ENCODE results near the gene FAM110D.

FAM110D gene

DNA sequence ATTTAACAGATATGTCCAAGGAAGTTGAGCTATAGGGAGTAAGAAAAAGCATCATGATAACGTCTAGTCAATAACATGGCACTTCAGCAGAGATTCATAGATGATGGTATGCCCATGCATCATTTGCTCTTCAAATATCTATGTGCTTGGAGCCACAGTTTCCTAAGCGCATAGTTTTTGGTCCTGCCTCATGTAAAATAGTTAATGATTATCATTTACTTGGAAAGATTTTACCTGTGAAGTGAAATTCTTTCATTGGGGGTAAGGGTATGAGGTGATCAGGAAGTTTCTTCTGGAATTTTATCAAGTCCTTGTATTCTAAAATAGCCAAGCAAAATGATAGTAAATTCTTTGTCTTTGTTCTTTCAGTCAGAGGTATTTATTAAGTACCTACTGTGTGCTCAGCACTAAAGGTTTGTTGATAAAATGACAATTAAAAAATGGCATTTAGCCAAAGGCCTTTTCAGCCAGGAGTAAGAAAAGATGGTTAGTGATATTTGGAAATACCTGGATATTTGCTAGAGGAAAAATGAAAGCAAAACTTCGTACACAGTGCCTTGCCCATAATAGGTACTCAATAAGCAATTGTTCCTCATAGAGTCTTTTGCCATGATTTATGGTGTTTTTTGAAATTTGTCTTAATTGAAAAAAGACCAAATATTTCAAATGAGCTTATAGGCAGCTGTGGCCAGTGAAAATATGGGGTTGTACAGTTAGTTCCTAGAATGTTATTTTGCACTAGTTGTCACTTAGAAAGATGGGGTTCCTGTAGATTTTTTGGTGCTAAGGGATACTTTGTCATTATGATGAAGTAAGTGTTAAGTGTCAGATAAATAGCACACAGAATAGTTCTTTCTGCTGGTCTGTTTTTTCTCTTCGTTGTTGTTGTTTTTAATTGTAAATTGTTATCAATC is 34.2 kb upstream of the FAM110D start:
- Histone ChIP-seq H3K27me3 (ENCODE audit: insufficient read depth, low read length) (no peaks in the 10 kb centered on the region), H3K9me3 (ENCODE audit: low read length) (no peaks in the 10 kb centered on the region), H3K36me3 (ENCODE audit: insufficient read depth, low read length) (peaks cover 23% of the 10 kb centered on the region), H3K4me3 (ENCODE audit: low read length) (no peak overlapping the region), H2AFZ (ENCODE audit: low read depth, low read length) (no peak overlapping the region), H3K4me1 (ENCODE audit: insufficient read depth, low read length) (no peaks in the 10 kb centered on the region)

DNA sequence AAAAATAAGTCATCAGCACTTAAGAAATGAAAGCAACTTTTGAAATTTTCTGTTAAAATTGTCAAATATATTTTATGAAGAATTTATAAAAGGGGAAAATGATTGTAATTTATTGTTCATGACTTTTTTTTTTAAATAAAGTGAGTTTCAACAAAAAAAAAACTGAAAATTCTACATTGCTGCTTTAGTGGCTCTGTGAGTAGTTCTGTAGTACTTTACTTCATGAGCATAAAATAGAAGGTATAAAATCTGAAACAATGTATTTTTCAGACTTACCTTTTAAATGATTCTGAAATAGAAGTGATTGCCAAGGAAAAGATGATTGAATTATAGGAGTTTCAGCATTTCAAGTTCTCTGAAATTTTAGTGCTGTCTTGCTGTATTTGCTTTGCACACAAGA is 33.5 kb upstream of the FAM110D start:
- no peaks in the 10 kb centered on the region for H3K27me3 ChIP-seq (ENCODE audit: insufficient read depth, low read length)
- no peaks in the 10 kb centered on the region for H3K4me1 ChIP-seq (ENCODE audit: insufficient read depth, low read length)
- peaks cover 23% of the 10 kb centered on the region for H3K36me3 ChIP-seq (ENCODE audit: insufficient read depth, low read length)
- H3K9me3 ChIP-seq (ENCODE audit: low read length): no peaks in the 10 kb centered on the region
- no peak overlapping the region for H2AFZ ChIP-seq (ENCODE audit: low read depth, low read length)
- H3K4me3 ChIP-seq (ENCODE audit: low read length): no peak overlapping the region

DNA sequence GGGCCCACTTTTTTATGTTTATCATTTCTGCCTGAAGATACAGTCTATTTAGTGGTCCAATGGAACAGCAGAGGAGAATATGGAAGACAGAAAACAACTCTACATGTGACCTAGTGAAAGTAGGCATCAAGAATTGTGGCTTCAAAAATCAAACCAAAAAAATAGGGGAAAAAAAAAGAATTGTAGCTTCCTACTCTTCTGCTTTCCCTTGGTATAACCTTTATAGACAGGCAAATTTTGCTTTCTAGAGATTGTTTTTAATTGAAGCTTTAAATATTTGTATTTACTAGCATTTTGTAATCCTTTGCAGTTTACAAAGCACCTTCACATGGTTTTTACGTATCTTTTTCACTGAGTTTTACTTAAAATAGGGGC is 32.9 kb upstream of the FAM110D start:
- no peaks in the 10 kb centered on the region for H3K4me1 ChIP-seq (ENCODE audit: insufficient read depth, low read length)
- no peaks in the 10 kb centered on the region for H3K27me3 ChIP-seq (ENCODE audit: insufficient read depth, low read length)
- H3K9me3 ChIP-seq (ENCODE audit: low read length): no peaks in the 10 kb centered on the region
- H2AFZ ChIP-seq (ENCODE audit: low read depth, low read length): no peak overlapping the region
- peaks cover 23% of the 10 kb centered on the region for H3K36me3 ChIP-seq (ENCODE audit: insufficient read depth, low read length)
- no peak overlapping the region for H3K4me3 ChIP-seq (ENCODE audit: low read length)

GRCh38 chr1:26126321-26127084 is 32.4 kb upstream of the FAM110D start:
- Histone ChIP-seq H3K27me3 (ENCODE audit: insufficient read depth, low read length) (no peaks in the 10 kb centered on the region), H3K9me3 (ENCODE audit: low read length) (no peaks in the 10 kb centered on the region), H3K4me1 (ENCODE audit: insufficient read depth, low read length) (no peaks in the 10 kb centered on the region), H3K36me3 (ENCODE audit: insufficient read depth, low read length) (peaks cover 20% of the 10 kb centered on the region), H3K4me3 (ENCODE audit: low read length) (no peak overlapping the region), H2AFZ (ENCODE audit: low read depth, low read length) (no peak overlapping the region)

DNA sequence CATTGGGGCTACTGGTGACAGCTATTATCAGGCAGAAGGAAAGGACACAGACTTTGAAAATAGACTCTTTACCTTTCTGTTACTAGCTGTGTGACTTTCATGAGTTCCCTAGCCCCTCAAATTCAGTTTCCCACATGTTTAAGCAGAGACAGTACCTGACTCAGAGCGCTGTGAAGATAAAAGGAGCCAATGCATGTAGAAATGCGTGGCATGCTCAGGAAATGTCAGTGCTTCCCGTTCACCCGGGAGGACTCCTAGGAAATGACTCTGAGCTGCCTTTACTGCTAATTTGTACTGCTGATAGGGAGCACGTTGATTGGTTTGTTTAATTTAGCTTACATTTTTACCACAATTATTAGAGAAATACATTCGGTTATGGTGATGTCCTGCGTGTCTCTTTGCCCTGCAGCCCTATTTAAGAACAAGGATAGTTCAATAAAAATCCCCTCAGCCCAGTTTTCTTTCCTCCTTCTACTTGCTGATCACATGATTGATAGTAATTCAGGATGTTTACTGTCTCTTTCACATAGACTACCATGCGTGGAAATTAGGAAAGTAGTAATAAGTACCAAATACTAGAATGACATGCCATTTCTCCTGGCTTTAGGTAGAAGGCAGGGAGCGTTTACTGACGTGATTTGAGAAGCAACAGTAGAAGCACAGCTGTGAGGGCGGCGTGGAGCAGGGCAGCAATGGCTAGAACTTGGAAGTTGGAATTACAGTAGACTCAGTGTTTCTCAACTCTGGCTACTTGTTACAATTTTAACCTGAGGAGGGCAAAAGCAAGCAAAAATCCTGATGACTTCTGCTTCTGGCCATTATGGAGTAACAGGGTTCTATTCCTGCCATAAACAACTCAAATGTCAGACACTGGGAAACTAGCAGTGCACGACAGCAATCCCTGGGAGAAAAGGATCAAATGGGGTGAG is 31.4 kb upstream of the FAM110D start:
- no peaks in the 10 kb centered on the region for H3K27me3 ChIP-seq (ENCODE audit: insufficient read depth, low read length)

DNA sequence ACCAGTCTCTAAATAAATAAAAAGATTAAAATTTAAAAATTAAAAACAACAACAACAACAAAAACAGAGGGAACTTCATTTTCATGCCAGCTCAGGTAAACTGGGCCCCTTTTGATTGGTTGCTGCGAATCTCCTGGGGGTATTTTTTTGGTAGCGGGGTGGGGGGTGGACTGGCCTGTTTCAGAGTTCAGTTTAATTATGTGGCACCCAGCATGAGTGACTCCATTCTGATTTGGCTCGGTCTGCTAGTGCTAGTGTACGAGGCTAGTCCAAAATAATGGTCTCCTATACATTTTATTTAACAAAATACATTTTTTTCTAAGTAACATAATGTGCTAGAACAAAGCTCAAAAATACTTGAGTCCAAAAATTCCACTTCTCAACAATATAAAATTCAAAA is 29.1 kb upstream of the FAM110D start:
- Histone ChIP-seq H3K4me3 (ENCODE audit: low read length) (no peak overlapping the region), H3K4me1 (ENCODE audit: insufficient read depth, low read length) (no peaks in the 10 kb centered on the region), H3K27me3 (ENCODE audit: insufficient read depth, low read length) (no peaks in the 10 kb centered on the region), H3K9me3 (ENCODE audit: low read length) (no peaks in the 10 kb centered on the region), H3K36me3 (ENCODE audit: insufficient read depth, low read length) (no peaks in the 10 kb centered on the region), H2AFZ (ENCODE audit: low read depth, low read length) (no peak overlapping the region)

More for the DNA sequence above, 31.4 kb upstream of the FAM110D start:
- Histone ChIP-seq H3K4me1 (ENCODE audit: insufficient read depth, low read length) (no peaks in the 10 kb centered on the region), H3K36me3 (ENCODE audit: insufficient read depth, low read length) (peaks cover 11% of the 10 kb centered on the region), H3K4me3 (ENCODE audit: low read length) (no peak overlapping the region), H3K9me3 (ENCODE audit: low read length) (no peaks in the 10 kb centered on the region), H2AFZ (ENCODE audit: low read depth, low read length) (no peak overlapping the region)

DNA sequence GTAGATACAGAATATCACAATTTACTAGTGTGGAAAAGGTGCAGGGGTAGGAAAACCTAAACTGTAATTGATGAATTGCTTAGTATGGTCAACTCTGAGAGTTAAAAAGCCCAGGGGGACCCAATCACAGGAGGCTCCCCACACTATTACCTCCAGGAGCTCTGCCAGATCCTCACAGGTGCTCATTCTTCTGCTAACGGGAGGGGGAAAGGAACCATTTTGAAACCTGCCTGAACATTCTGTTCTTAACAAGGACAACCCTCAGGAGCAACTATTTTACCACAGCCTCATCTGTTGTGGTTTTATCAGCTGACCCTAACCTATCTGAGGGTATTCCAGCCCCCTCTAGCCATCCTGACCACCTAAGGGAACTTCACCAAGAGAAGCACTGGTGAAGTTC is 28.2 kb upstream of the FAM110D start:
- H3K4me1 ChIP-seq (ENCODE audit: insufficient read depth, low read length): no peaks in the 10 kb centered on the region
- H2AFZ ChIP-seq (ENCODE audit: low read depth, low read length): no peak overlapping the region
- no peaks in the 10 kb centered on the region for H3K36me3 ChIP-seq (ENCODE audit: insufficient read depth, low read length)
- no peaks in the 10 kb centered on the region for H3K9me3 ChIP-seq (ENCODE audit: low read length)
- no peaks in the 10 kb centered on the region for H3K27me3 ChIP-seq (ENCODE audit: insufficient read depth, low read length)
- H3K4me3 ChIP-seq (ENCODE audit: low read length): no peak overlapping the region

DNA sequence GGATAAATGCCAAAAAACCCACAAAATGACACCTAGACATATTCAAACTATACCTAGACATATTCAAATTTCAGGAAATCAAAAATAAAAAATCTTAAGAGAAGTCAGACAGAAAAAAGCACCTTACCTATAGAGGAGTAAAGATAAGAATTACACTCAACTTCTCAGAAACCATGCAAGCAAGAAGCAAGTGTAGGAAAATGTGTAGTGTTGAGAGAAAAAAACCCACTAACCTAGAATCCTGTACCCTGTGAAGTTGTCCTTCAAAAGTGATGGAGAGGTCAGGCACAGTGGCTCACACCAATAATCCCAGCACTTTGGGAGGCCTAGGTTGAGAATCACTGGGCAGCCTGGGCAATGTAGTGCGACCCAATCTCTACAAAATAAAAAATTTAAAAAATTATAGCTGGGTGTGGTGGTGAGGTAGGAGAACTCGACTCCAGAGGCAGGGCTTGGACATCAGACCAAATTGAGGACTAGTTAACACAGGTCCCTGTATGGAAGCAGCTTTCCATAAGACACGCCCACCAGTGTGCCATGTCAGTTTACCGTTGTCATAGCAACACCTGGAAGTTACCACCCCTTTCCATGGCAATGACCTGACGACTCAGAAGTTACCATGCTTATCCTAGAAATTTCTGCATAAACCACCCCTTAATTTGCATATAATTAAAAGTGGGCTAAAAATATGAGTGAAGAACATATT is 26.6 kb upstream of the FAM110D start:
- no peaks in the 10 kb centered on the region for H3K4me1 ChIP-seq (ENCODE audit: insufficient read depth, low read length)
- H3K9me3 ChIP-seq (ENCODE audit: low read length): no peaks in the 10 kb centered on the region
- no peaks in the 10 kb centered on the region for H3K27me3 ChIP-seq (ENCODE audit: insufficient read depth, low read length)
- H3K4me3 ChIP-seq (ENCODE audit: low read length): no peak overlapping the region
- no peaks in the 10 kb centered on the region for H3K36me3 ChIP-seq (ENCODE audit: insufficient read depth, low read length)
- no peak overlapping the region for H2AFZ ChIP-seq (ENCODE audit: low read depth, low read length)

GRCh38 chr1:26132834-26133167 is 26.1 kb upstream of the FAM110D start:
- no peak overlapping the region for H3K4me3 ChIP-seq (ENCODE audit: low read length)

GRCh38 chr1:26134466-26134865 is 24.4 kb upstream of the FAM110D start:
- Histone ChIP-seq H3K36me3 (ENCODE audit: insufficient read depth, low read length) (no peaks in the 10 kb centered on the region), H3K4me3 (ENCODE audit: low read length) (no peak overlapping the region), H3K4me1 (ENCODE audit: insufficient read depth, low read length) (no peaks in the 10 kb centered on the region), H2AFZ (ENCODE audit: low read depth, low read length) (no peak overlapping the region), H3K9me3 (ENCODE audit: low read length) (no peaks in the 10 kb centered on the region), H3K27me3 (ENCODE audit: insufficient read depth, low read length) (no peaks in the 10 kb centered on the region)

More at GRCh38 chr1:26132834-26133167, 26.1 kb upstream of the FAM110D start:
- Histone ChIP-seq H3K27me3 (ENCODE audit: insufficient read depth, low read length) (no peaks in the 10 kb centered on the region), H3K4me1 (ENCODE audit: insufficient read depth, low read length) (no peaks in the 10 kb centered on the region), H3K9me3 (ENCODE audit: low read length) (no peaks in the 10 kb centered on the region), H3K36me3 (ENCODE audit: insufficient read depth, low read length) (no peaks in the 10 kb centered on the region), H2AFZ (ENCODE audit: low read depth, low read length) (no peak overlapping the region)

DNA sequence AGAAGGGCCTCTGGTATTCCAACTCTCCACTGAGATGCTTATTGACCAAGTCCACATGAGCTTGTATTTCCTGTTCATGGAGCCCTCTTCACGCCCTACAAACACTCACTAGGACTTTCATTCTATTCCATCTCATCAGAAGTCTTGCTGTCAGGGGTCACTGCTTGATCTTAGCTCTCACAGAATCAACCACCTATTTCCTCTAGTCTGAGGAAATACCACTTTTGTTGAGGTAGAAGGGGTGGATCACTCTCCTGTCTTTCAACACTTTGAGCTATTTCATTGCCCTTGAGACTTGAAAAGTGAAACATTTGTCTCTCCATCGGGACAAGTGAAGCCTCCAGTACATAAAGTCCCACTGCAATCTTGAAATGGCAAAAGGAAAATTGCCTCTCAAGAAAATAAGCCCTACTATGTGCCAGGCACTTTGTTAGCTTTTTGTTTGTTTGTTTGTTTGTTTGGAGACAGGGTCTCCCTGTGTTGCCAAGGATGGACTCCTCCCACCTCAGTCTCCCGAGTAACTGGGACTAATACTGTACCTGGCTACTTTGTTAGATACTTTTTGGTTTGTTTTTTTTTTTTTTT is 19.8 kb upstream of the FAM110D start:
- no peaks in the 10 kb centered on the region for H3K36me3 ChIP-seq (ENCODE audit: insufficient read depth, low read length)
- H3K4me3 ChIP-seq (ENCODE audit: low read length): no peak overlapping the region
- no peaks in the 10 kb centered on the region for H3K9me3 ChIP-seq (ENCODE audit: low read length)
- peaks cover 3% of the 10 kb centered on the region for H3K27me3 ChIP-seq (ENCODE audit: insufficient read depth, low read length)
- H2AFZ ChIP-seq (ENCODE audit: low read depth, low read length): no peak overlapping the region
- H3K4me1 ChIP-seq (ENCODE audit: insufficient read depth, low read length): no peaks in the 10 kb centered on the region

GRCh38 chr1:26142159-26142558 is 16.7 kb upstream of the FAM110D start:
- Histone ChIP-seq H3K4me3 (ENCODE audit: low read length) (no peak overlapping the region), H3K27me3 (ENCODE audit: insufficient read depth, low read length) (peaks cover 3% of the 10 kb centered on the region)

More at GRCh38 chr1:26142159-26142558, 16.7 kb upstream of the FAM110D start:
- Histone ChIP-seq H3K9me3 (ENCODE audit: low read length) (no peaks in the 10 kb centered on the region), H2AFZ (ENCODE audit: low read depth, low read length) (no peak overlapping the region), H3K4me1 (ENCODE audit: insufficient read depth, low read length) (no peaks in the 10 kb centered on the region), H3K36me3 (ENCODE audit: insufficient read depth, low read length) (no peaks in the 10 kb centered on the region)

Measured in neuron (in vitro differentiated cells).